Adrenal gland (tissue), 12 donors: ENCODE measurements around the gene RRM2. TPM values are rescaled to one million over a fixed set of nuclear protein-coding genes. Genes with fewer than 3 reads are reported as not detected.

Experiments used
- DNase-seq, 7 donors: peaks; one replicate each; pipeline ENCODE4 v3.0.0-alpha.2; 2019 to 2020
- H3K27ac ChIP-seq, 5 donors: fragments of 200-600 bp; sonication (generic) in 4 of 5; 1 replicate in 3 of 5; 2 replicates in 2 of 5; pipeline versions ENCODE4 v1.5.1 to v1.8.0; 2016 to 2020; ENCODE audit warnings: mild to moderate bottlenecking in 1 of 5
- H3K27me3 ChIP-seq: fragments of 200-600 bp; 2 replicates; pipeline ENCODE4 v1.8.0; 2021
- H3K36me3 ChIP-seq, 2 donors: fragments of 200-600 bp; replicated peaks in 1 of 2; 1 replicate in 1 of 2; 2 replicates in 1 of 2; pipeline versions ENCODE4 v1.5.1 to v1.8.0; 2018 to 2022
- H3K4me1 ChIP-seq, 2 donors: fragments of 200-600 bp; replicated peaks in 1 of 2; 1 replicate in 1 of 2; 2 replicates in 1 of 2; pipeline versions ENCODE4 v1.5.1 to v1.8.0; 2018 to 2021
- H3K4me3 ChIP-seq, 4 donors: fragments of 200-600 bp; sonication (generic) in 3 of 4; one replicate each; pipeline ENCODE4 v1.5.1; 2016 to 2018
- H3K9me3 ChIP-seq, 3 donors: fragments of 200-600 bp; sonication (generic) in 1 of 3; replicated peaks in 1 of 3; 1 replicate in 2 of 3; 2 replicates in 1 of 3; pipeline versions ENCODE4 v1.5.1 to v1.8.0; 2016 to 2021
- POLR2A ChIP-seq, 2 donors: fragments of 450-650 bp; IDR thresholded peaks; one replicate each; pipeline ENCODE4 v1.6.1; 2017; ENCODE audit warnings: antibody characterized with exemption in 2 of 2, mild to moderate bottlenecking in 2 of 2, moderate library complexity in 1 of 2
- WGBS, 4 donors: extraction: QIAGEN DNeasy Blood & Tissue Kit in 2 of 4; methylation state at CpG; one replicate each; pipeline versions ENCODE4 v1.1.5 to v1.1.7; 2013 to 2017; 5-methylcytosine and 5-hydroxymethylcytosine counted together
- intact Hi-C, 2 donors: fragments of 100-400 bp; cut with DNase I; formaldehyde crosslinking; loops; one replicate each; pipeline versions ENCODE4 v1.14.1 to v1.15.0; 2022 to 2023
- polyA plus RNA-seq, 3 donors: library from polyadenylated mRNA; stranded (reverse); fragments of 200-250 nt in 2 of 3; fragments of 350-450 nt in 1 of 3; fragmentation: Illumina TruSeq in 1 of 3; extraction: RNeasy Lipid Tissue Mini Kit (QIAGEN cat#74804) in 1 of 3; gene quantifications; one replicate each; pipeline ENCODE4 v1.2.3, GENCODE V29; 2013 to 2014
- total RNA-seq, 9 donors: library from RNA; depleted of rRNA in 4 of 9; stranded (reverse); fragments of >200 nt in 4 of 9; fragments of 120-200 nt in 1 of 9; fragmentation: NEBNext Ultra II Directional in 1 of 9; extraction: Animal tissue kit (Norgen Biotek cat#: 25700) in 1 of 9; gene quantifications; one replicate each; pipeline versions ENCODE4 v1.1.0 to v1.2.4, GENCODE V29; 2013 to 2023
- TF ChIP-seq, protein P1 (sequence below), 6 experiments: fragments of 450-650 bp in 4 of 6; fragments of 200-600 bp in 2 of 6; sonication (generic) in 1 of 6; IDR thresholded peaks; 1 replicate in 5 of 6; 2 replicates in 1 of 6; pipeline versions ENCODE4 v1.5.1 to v1.8.0; 2016 to 2021; ENCODE audit warnings: antibody characterized with exemption in 6 of 6, mild to moderate bottlenecking in 2 of 6, moderate library complexity in 1 of 6
- donor health status: healthy with polysubstance abuse.
- donor health status: Bipolar disorder and iron deficiency.
- donor health status: DM: yes; HTN: yes; CAD: no.
- donor health status: DM: no; HTN: no; CAD: no.
- donor health status: DM: no; HTN: no; CAD: no.
- donor health status: DM: yes; HTN: yes; CAD: no.

Gene RRM2
- total and polyA plus RNA-seq, 12 donors, result 0.67 to 22.3 (median 3.8) TPM

DNA sequence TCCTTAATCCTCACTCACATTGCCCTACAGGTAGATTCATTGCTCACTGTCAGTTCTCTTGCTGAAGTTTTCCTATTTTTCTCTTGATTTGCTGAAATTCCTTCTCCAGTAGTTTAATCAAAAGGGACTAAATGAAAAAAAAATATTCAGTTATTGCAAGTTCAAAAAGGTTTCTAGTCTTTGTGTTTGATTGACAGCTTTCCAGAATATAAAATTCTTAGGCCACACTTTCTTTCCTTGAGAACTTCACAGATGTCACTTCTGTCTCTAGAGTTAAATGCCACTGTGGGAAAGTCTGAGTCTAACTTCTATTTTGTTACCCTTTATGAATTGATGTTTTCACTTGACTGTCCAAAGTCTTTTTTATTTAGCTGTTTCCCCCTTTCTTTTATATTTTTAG is 25.7 kb downstream of the RRM2 start:
- no peaks in the 10 kb centered on the region for H3K9me3 ChIP-seq
- no peak overlapping the region for H3K27ac ChIP-seq
- no peak overlapping the region for H3K4me3 ChIP-seq
- H3K36me3 ChIP-seq, result no peaks in the 10 kb centered on the region
- no peak for TF ChIP-seq POLR2A (IDR thresholded peaks at IDR 0.05)
- TF ChIP-seq, protein P1, sequence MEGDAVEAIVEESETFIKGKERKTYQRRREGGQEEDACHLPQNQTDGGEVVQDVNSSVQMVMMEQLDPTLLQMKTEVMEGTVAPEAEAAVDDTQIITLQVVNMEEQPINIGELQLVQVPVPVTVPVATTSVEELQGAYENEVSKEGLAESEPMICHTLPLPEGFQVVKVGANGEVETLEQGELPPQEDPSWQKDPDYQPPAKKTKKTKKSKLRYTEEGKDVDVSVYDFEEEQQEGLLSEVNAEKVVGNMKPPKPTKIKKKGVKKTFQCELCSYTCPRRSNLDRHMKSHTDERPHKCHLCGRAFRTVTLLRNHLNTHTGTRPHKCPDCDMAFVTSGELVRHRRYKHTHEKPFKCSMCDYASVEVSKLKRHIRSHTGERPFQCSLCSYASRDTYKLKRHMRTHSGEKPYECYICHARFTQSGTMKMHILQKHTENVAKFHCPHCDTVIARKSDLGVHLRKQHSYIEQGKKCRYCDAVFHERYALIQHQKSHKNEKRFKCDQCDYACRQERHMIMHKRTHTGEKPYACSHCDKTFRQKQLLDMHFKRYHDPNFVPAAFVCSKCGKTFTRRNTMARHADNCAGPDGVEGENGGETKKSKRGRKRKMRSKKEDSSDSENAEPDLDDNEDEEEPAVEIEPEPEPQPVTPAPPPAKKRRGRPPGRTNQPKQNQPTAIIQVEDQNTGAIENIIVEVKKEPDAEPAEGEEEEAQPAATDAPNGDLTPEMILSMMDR (IDR thresholded peaks at IDR 0.05), result no peak
- no peaks in the 10 kb centered on the region for H3K4me1 ChIP-seq
- DNase-seq, result no peak
- intact Hi-C loops, result no loop called here
- H3K27me3 ChIP-seq, result no peaks in the 10 kb centered on the region

DNA sequence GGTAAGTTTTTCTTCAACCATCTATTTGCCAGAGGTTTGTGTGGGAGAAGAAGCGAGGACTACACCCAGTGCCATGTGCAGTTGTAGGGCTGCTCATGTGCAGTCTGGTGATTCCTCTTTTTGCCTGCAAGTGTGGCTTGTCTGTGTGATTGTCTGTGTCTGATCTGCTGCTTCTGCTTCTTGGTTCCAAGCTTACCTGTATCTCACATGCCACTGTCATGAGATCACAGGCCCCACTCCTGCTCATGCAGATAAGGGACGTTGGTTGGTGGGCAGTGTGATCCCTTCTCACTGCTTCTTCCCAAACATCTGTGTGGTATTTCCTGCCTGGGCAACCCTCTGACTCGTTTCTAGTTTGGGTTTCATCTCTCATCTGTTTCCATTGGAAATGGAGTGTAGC is 27.1 kb downstream of the RRM2 start:
- H3K27ac ChIP-seq, result no peak overlapping the region
- H3K4me3 ChIP-seq, result no peak overlapping the region
- no peak for DNase-seq
- H3K9me3 ChIP-seq, result no peaks in the 10 kb centered on the region
- H3K27me3 ChIP-seq, result no peaks in the 10 kb centered on the region
- H3K4me1 ChIP-seq, result no peaks in the 10 kb centered on the region
- TF ChIP-seq, protein P1 (IDR thresholded peaks at IDR 0.05), result no peak
- TF ChIP-seq POLR2A (IDR thresholded peaks at IDR 0.05), result no peak
- 68 to 83% (median 75%) methylated on average over 3 of the region's 3 CpGs for WGBS, 4 donors
- intact Hi-C loops, result no loop called here
- no peaks in the 10 kb centered on the region for H3K36me3 ChIP-seq

DNA sequence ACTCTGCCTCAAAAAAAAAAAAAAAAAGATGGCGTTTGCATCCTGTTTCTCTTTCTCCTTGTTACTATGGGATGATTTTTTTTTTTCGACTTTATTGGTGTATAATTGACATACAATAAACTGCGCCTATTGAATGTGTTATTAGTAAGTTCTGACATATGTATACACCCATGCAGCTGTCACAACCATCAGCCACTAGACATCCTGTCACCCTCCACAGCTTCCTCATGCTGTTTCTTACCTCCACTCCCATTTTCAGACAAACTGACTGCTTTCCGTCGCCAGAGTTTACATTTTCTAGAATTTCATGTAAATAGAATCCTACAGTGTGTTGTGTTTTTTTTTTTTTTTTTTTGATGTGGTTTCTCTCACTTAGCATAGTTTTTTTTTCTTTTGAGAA is 27.9 kb downstream of the RRM2 start:
- Histone ChIP-seq H3K36me3 (no peaks in the 10 kb centered on the region), H3K9me3 (no peaks in the 10 kb centered on the region), H3K27ac (no peak overlapping the region), H3K27me3 (no peaks in the 10 kb centered on the region), H3K4me3 (no peak overlapping the region), H3K4me1 (no peaks in the 10 kb centered on the region)
- WGBS, 4 donors, result 89 to 96% (median 92%) methylated on average over 5 of the region's 5 CpGs
- DNase-seq, result no peak
- no peak for TF ChIP-seq POLR2A (IDR thresholded peaks at IDR 0.05)
- TF ChIP-seq, protein P1 (IDR thresholded peaks at IDR 0.05), result no peak
- intact Hi-C loops, result no loop called here

DNA sequence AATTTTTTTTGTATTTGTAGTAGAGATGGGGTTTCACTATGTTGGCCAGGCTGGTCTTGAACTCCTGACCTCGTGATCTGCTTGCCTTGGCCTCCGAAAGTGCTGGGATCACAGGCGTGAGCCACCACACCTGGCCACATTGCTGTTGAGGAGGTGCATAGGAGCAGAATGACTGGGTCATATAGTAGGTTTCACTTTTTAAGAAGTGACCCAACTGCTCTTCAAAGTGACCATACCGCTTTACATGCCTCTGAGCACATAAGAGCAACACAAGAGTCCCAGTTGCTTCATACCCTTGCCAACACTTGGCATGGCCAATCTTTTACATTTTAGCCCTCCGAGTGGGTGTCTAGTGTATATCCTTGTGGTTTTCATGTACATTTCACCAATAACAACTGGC is 28.9 kb downstream of the RRM2 start:
- no peak overlapping the region for H3K27ac ChIP-seq

More for the DNA sequence above, 28.9 kb downstream of the RRM2 start:
- no peak for DNase-seq
- no peak overlapping the region for H3K4me3 ChIP-seq
- no peaks in the 10 kb centered on the region for H3K27me3 ChIP-seq
- intact Hi-C loops, result no loop called here
- TF ChIP-seq, protein P1 (IDR thresholded peaks at IDR 0.05), result no peak
- TF ChIP-seq POLR2A (IDR thresholded peaks at IDR 0.05), result no peak
- H3K4me1 ChIP-seq, result no peaks in the 10 kb centered on the region
- WGBS, 4 donors, result 96 to 98% (median 97%) methylated on average over 5 of the region's 5 CpGs
- no peaks in the 10 kb centered on the region for H3K36me3 ChIP-seq
- H3K9me3 ChIP-seq, result no peaks in the 10 kb centered on the region
